Neural crest cell (in vitro differentiated cells): Measurements from ENCODE around the gene RABGAP1. TPM values are rescaled to one million over a fixed set of nuclear protein-coding genes. Genes with fewer than 3 reads are reported as not detected.

Experiments used
- DNase-seq: peaks from one replicate; pipeline ENCODE4 v3.0.0; 2021; ENCODE audit warnings: low read depth, mixed read lengths, low spot score
- H3K27ac Mint-ChIP-seq: one replicate; pipeline ENCODE4 v1.8.0; 2021; ENCODE audit warnings: mild to moderate bottlenecking, mixed read lengths; ENCODE audit not compliant: unreplicated experiment
- H3K27me3 Mint-ChIP-seq: 2 replicates; pipeline ENCODE4 v1.8.0; 2021; ENCODE audit warnings: low read depth, mild to moderate bottlenecking, mixed read lengths
- H3K36me3 Mint-ChIP-seq: 2 replicates; pipeline ENCODE4 v1.8.0; 2021; ENCODE audit warnings: low read depth, mild to moderate bottlenecking, mixed read lengths
- H3K4me1 Mint-ChIP-seq: 2 replicates; pipeline ENCODE4 v1.8.0; 2021; ENCODE audit warnings: mixed read lengths
- H3K4me3 Mint-ChIP-seq: one replicate; pipeline ENCODE4 v1.8.0; 2021; ENCODE audit warnings: mild to moderate bottlenecking, mixed read lengths
- H3K9me3 Mint-ChIP-seq: 2 replicates; pipeline ENCODE4 v1.8.0; 2021; ENCODE audit warnings: mixed read lengths
- CTCF ChIP-seq: fragments of 200-600 bp; sonication (generic); conservative IDR thresholded peaks from 2 replicates; pipeline ENCODE4 v1.5.0; 2021; ENCODE audit warnings: antibody characterized with exemption, mild to moderate bottlenecking
- total RNA-seq: library from RNA; stranded (reverse); gene quantifications from 2 replicates; pipeline ENCODE4 v1.2.1, GENCODE V29; 2021

RABGAP1 gene
- total RNA-seq, 1 donor from 2014 or later, result 59.5 TPM

DNA sequence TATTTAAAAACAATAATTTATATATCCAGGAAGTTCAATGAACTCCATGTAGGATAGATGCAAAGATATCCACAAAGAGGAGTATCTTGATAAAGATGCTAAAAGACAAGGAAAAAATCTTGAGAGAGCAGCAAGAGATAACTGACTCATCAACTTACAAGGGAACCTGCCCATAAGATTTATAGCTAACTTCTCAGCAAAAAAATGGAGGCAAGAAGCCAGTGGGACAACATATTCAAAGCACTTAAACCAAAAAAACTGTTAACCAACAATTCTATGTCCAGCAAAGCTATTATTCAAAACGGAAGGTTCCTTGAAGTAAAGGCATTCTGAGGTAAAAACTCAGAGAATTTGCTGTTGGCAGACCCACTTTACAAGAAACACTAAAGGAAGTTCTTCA, 20.3 kb downstream of the RABGAP1 start:
- Mint-ChIP-seq H3K4me1 (peaks cover 20% of the 10 kb centered on the region), H3K27me3 (no peaks in the 10 kb centered on the region), H3K27ac (no peak overlapping the region), H3K4me3 (no peak overlapping the region), H3K9me3 (no peaks in the 10 kb centered on the region), H3K36me3 (peaks cover 13% of the 10 kb centered on the region)
- no peak for DNase-seq
- no peak for TF ChIP-seq CTCF

DNA sequence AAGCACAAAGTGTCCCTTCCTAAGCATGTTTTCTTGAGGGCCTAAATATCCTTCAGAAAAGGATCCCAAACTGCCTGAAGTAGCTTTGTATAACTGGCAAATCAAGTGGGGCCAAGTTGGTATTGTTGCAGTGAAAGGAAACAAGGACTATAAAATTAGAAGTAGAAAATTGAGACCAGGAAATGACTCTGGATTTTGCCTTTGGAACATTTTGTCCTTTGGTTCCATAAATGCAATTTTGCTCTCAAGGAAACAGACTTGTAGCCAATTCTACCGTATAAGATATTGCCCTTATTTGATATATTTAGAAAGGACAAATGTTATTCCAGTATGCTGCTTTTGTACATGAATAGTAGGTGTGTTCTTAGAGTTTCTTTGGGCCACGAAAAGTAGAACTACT, 34.4 kb downstream of the RABGAP1 start:
- Mint-ChIP-seq H3K27me3 (no peaks in the 10 kb centered on the region), H3K9me3 (no peaks in the 10 kb centered on the region), H3K27ac (no peak overlapping the region), H3K36me3 (peaks cover 23% of the 10 kb centered on the region), H3K4me1 (no peaks in the 10 kb centered on the region), H3K4me3 (no peak overlapping the region)
- no peak for TF ChIP-seq CTCF
- DNase-seq, result no peak

GRCh38 chr9:122978601-122979000, 37.8 kb downstream of the RABGAP1 start:
- H3K9me3 Mint-ChIP-seq, result no peaks in the 10 kb centered on the region
- H3K36me3 Mint-ChIP-seq, result peaks cover 6% of the 10 kb centered on the region
- H3K4me1 Mint-ChIP-seq, result no peaks in the 10 kb centered on the region
- H3K4me3 Mint-ChIP-seq, result no peak overlapping the region
- DNase-seq, result no peak
- no peak for TF ChIP-seq CTCF
- no peaks in the 10 kb centered on the region for H3K27me3 Mint-ChIP-seq
- H3K27ac Mint-ChIP-seq, result no peak overlapping the region

GRCh38 chr9:122986010-122986409, 45.2 kb downstream of the RABGAP1 start:
- Mint-ChIP-seq H3K9me3 (no peaks in the 10 kb centered on the region), H3K27me3 (no peaks in the 10 kb centered on the region), H3K36me3 (peaks cover 6% of the 10 kb centered on the region), H3K4me3 (no peak overlapping the region), H3K4me1 (no peaks in the 10 kb centered on the region), H3K27ac (no peak overlapping the region)
- no peak for DNase-seq
- no peak for TF ChIP-seq CTCF

DNA sequence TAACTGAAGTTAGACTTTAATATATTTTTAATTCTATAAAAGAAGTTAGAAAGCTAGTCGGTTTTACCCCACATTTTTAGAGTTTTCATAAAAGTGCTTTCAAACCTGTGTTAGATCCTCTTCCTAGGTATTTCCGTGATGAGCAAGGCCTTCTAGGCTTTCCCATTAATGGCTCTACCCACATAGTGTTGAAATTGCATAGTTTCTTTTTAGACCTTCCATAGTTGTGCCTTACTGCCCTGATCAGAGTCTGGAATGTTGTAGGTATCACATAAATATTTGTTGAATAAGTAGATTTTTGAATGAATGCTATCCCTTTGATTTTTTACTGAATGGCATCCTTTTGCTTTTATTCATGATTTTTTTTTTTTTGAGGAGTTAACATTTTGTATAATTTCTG, 47.3 kb downstream of the RABGAP1 start:
- peaks cover 6% of the 10 kb centered on the region for H3K36me3 Mint-ChIP-seq
- H3K27me3 Mint-ChIP-seq, result no peaks in the 10 kb centered on the region
- H3K9me3 Mint-ChIP-seq, result no peaks in the 10 kb centered on the region
- no peak overlapping the region for H3K27ac Mint-ChIP-seq
- H3K4me3 Mint-ChIP-seq, result no peak overlapping the region
- DNase-seq, result no peak
- TF ChIP-seq CTCF, result no peak
- H3K4me1 Mint-ChIP-seq, result no peaks in the 10 kb centered on the region
